Left hindlimb (tissue), 1 donor: ENCODE results near the gene GALT.

Source experiments
- DNase-seq: peaks from one replicate; pipeline ENCODE4 v3.0.0-alpha.2; 2018

GALT gene

DNA sequence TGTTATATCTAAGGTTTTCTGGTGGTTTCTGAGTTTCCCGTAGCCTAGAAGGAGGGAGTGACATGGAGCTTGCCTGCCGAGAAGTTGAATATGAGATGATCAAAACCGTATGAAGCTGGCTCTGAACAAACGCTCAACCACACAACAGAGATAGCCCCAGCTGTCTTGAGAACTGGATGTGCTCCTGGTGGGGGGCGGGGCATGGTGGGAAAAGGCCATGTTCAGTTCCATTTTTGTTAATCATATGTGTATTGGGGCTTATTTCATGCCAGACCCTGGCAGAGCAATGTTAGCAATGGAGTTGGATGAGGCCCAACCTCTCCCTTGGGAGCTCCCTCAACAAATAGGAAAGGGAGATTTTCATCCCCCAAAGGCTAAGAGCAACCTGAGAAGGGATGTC lies 39.8 kb downstream of the GALT start:
- no peak for DNase-seq

DNA sequence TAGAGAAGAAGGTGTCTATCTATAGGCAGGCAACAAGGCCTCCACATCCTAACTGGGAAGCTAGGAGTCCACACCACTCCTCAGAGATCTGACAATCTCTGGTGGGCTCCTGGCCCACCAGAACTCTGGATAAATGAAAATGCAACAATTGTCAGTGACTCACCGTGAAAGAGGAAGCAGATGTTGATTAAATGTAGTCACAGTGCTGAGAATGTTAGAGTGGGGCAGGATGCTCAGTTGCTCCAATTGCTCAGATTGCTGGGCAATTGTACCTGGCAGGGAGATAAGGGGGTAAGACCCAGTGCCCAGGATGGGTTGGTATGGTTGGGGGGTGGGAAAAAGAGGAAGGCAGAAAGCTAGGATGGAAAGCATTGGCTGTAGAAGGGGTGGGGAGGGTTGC lies 40.3 kb downstream of the GALT start:
- no peak for DNase-seq

DNA sequence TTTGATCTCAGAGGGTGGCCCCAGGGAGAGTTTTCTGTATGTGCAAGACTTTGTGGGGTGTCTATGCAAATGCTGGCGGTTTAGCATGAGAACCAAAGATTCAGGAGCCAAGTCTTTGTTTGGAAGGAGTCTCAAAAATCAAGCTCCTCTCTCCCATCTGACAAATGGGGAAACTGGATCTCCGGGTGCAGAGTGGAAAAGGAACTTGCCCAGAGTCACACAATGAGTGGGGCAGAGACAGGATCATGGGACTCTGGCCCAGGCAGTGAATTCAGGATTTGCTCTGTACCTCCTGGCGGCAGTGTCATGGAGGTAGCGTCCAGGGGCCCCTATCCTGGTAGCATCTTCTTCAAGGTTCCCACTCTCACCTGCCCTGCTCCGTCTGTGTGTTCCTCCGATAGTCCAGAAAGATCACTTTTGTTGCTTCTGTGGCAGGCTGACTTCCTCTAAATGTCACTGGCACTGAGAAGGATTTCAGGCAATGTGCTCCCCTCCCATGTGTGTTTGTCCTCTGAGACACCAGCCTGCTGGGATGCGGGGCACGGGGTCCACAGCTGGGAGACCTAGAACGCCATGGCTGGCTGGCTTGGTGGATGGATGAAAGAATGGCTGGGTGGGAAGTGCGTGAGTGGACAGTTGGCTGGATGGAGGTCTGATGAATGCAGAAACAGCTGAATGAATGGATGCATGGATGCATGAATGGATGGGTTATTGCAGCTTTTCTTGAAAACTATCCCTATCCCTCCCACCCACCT lies 41.0 kb downstream of the GALT start:
- DNase-seq = no peak

DNA sequence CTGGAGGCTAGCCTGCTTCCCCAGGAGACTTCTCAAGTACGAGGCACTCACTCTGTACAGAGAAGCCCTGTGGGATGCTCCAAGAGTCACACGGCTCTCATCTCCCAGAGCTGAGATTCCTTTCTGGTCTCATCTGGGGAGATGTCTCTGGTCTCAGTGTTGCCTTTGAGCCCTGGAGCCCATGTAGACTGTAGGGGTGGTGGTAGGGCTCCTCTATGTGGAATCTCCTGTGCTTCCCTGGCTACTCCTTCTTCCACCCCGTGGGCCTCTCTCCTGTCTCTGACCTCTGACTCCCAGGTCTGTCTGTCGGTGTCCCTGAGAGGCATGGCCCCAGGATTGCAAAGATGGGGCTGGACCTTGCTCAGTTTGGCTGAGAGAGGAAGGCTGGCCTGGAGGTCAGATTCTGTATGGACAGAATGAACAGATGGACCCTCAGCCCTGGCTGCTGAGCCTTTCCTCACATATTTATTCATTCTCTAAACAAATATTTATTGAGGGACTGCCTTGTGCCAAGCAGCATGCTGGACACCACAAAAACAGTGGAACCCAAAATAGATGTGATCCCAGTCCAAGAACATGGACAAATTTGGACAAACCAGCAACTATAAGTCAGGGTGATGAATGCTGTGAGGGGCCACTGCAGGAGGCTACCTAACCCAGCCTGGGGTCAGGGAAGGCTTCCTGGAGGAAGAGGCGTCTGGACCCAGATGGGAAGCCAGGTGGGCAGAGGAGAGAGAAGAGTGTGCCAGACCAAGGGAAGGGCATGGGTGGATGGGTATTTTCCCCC lies 42.0 kb downstream of the GALT start:
- no peak for DNase-seq

DNA sequence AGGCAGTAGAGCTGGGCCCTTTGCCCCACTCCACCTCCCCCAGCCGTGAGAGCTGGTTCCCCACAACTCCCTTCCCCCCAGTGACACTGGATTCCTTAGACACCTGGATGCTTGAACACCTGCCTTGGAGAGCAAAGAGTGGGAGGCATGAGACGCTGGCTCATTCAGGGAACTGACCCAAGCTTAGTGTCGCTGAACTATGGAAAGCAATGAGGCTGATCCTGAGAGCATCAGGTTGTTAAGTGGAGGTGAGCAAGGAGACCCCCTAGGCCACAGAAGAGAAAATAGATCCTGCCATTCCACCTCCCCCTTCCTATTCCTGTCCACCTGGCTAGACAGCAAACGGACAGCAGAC lies 42.6 kb downstream of the GALT start:
- DNase-seq = no peak

DNA sequence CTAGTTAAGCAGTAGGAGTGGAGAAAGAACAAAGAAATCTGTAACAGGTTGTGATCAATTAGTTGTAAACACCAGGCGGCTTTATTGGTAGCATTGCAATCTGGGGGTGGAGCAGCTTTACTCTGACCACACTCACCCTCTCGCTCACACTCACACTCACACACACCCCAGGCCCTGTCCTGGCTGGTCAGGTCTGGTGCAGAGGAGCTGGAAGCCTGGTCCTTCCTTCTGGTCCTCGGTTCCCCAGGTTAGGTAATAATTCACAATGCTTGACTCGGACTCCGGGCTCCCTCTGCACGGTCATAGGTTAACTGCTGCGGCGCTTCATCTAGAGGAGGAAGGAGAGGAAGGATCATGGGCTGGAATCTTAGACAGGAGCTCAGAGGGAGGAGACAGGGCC lies 43.0 kb downstream of the GALT start:
- no peak for DNase-seq

DNA sequence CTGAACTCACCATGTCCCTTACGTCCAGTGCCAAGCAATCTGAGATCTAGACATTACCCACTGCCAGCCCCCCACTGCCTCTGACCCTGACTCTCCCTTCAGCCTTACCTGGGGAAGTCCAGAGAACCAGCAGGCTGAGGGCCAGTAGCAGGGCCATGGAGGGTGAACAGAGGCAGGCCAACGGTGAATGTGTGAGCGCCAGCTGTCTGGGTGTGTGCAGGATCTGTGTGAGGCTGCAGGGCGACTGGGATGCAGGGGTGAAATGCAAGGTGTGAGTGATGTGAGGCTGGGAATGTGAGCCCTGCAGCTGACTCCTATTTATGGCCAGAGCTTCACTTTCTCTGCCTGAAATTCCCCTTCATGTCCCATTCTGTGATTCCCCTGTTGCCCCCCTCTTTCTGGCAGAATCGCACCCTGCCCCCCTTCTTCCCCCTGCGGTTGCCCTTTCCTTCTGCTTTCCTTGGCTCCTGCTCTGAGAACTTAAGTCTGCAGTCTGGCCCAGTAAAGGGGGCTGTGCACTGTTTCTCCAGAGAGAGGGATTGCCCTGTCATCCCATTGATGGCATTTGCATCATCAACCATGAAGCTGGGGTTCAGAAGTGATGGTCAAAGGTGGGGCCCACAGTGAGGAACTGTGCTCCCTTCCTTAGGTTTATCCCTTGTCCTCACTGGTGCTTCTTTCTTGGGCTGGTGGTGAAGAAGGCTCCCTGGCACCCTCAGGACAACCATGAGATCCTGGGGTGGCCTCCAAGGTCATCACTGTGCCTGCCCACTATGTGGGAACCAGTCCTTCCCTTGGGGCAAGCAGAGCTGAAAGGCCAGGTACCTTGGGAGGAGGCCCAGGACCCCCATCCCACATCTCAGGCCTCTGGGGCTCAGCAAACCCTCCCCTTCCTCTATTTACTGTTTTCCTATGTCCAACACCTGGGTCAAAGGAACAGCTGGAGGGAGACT lies 44.8 kb downstream of the GALT start, which contains the start of gene CCL19:
Gene CCL19 (minus strand): TSS at position 294 of the 953 bp plus-strand sequence. CDS start 137 bp downstream, at position 157.
- DNase-seq = no peak

DNA sequence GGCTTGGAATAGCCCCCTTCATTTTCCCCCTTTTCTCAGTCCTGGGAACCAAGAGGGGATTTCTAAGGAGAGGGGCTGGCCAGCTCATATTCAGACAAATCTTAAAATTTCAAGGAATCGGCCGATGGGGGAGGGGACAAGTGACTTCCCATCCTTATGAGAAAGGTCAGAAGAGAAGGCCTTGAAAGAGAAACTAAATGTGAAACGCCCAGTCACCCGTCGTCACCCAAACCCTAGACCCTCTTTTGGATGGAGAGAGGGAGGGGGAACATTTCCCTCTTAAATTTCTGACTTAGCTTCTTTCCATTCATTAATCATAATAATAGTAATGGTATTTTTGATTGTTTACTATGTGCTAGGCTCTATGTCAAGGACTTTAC lies 45.5 kb downstream of the GALT start:
- DNase-seq = no peak

DNA sequence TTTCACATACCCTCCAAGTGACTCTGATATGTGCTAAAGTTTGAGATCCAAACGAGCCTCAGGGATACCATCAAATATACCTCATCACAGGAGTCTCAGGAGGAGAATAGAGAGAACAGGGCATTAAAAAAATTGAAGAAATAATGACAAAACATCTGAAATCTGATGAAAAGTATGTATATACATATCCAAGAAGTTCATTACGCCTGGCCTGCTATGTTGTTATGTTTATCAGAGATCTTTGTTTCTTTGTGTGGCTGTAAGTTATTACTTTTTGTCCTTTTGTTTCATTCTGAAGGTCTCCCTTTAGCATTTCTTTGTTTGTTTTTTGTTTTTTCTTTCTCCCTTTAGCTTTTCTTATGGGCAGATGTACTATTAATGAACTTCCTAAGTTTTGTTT lies 47.1 kb downstream of the GALT start:
- DNase-seq = no peak

DNA sequence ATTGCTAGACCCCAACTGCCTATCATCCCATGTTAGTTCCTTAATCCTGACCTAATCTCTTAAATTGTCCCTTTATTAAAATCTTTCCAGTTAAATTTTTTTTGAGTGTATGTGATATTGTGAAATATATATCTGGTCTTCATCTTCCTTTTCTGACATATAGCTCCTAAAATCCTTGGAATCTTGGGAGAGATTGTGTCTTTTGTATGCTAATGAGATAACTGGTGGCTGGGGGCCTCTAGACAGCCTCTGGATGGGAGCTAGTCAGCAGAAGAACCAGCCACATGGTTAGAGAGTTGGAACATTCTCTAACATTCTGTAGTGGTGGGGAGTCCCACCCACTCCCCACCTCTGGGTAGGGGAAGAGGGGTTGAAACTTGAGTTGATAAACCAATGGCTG lies 48.3 kb downstream of the GALT start:
- no peak for DNase-seq
